ENCODE data around the gene CFAP299.

The CFAP299 gene

DNA sequence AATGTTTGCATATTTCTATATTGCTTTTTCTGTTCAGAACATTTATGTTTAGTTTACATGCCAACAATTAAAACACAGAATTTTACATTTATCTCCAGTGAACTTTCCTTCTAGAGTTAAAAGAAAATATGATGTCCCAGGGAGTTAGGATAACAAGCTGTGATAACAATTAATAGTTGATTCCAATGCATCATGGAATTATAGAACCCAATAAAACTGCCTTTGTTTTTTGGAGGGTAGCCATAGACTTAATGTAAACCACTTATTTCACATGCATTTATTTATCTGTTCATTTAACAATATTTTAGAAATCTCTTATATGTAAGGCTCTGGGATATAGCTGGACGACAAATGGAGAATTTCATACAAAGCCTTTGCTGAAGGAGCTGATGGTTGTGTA lies 180.0 kb downstream of the CFAP299 start:
- DNase-seq (ENCODE audit: low read depth in 2 of 2), result no peak

DNA sequence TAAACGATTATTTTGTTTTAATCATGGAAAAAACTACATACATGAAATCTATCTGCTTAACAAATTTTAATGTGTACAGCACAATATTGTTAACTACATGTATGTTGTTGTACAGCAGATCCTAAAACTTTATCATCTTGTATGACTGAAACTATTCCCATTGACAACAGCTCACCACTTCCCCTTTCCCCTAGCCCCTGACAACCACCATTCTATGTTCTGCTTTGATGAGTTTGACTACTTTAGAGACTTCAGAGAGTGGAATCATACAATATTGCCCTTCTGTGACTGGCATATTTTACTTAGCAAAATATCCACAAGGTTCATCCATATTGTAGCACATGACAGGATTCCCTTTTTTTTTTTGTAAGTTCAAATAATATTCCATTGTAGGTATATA lies 185.9 kb downstream of the CFAP299 start:
- no peak for DNase-seq (ENCODE audit: low read depth in 2 of 2)

DNA sequence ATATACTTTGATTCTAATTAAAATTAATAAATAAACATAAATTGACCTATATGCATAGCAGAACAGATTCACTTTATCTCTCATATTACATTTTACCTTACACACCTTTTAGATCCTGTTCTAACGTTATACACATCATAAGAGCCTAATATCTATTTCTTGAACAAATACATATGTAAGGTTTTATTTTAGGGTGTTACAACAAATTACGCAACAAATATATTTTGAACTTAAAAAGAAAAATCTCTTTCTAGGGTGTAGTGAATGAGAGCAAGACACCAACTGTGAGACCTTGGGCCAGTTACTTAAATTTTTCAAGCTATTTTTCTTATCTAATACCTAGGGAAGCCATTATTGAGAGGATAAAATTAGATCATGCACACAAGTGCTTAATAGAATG lies 191.2 kb downstream of the CFAP299 start:
- no peak for DNase-seq (ENCODE audit: low read depth in 2 of 2)

DNA sequence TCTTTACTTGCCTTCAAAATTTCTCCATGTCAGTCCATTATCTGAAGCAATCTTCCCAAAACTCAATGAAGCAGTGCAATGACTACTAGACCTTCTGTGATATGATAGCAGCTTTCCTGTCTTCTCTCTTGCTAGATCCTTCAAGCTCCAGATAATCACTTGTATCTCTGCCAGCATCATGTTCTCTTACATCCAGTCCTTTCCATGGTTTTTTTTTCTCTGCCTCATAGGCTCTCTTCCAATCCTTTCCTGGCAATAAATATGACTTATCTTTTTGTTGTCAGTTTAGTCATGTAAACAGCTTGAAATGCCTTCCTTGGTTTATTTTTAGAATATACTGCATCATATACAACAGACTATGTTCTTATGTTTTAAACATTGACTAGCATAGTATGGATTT lies 193.5 kb downstream of the CFAP299 start:
- no peak for DNase-seq (ENCODE audit: low read depth in 2 of 2)

GRCh38 chr4:80532674-80533333 lies 197.3 kb downstream of the CFAP299 start:
- DNase-seq (ENCODE audit: low read depth in 2 of 2), result no peak

DNA sequence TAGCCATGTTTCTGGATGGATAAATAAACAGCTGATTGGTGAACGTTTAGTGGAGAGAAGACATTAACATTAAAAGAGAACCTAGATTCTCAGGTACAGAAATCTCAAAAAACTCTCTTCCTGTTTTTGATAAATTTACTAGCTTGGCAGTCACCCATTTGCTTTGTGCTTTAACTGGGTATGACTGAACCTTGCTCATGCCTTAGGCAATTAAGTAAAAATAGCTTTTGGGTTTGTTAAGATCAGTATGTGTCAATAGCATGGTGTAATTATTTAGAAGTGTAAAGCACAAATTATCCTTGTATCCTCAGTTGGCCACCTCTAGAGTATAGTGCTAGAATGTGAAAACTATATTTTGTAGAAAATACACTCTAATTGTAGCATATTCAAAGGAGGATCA lies 200.0 kb downstream of the CFAP299 start:
- DNase-seq (ENCODE audit: low read depth in 2 of 2), result no peak

DNA sequence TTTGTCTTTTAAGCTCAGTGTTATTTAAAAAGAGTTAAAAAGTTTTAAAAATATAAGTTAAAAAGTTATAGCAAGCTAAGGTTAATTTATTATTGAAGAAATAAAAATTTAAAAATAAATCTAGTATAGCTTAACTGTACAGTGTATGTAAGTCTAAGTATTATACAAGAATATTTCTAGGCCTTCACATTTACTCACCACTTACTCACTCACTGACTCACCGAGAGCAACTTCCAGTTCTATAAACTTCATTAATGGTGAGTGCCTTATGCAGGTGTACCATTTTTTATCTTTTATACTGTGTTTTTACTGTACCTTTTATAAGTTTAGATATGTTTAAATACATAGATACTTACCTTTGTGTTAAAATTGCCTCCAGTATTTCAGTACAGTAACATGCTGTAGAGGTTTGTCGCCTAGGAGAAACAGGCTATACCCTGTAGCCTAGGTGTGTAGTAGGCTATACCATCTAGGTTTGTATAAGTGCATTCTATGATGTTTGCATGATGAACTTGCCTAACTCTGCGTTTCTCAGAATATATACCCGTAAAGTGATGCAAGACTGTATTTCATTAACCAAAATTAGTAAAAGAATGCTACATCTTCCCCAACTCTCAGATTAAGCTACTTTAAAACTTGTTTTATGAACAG lies 202.9 kb downstream of the CFAP299 start:
- no peak for DNase-seq (ENCODE audit: low read depth in 2 of 2)

- DNase-seq (ENCODE audit: low read depth in 2 of 2), result no peak
These were observed 203.7 kb downstream of the CFAP299 start for GRCh38 chr4:80539190-80539589.

- no peak for DNase-seq (ENCODE audit: low read depth in 2 of 2)
These were observed 204.8 kb downstream of the CFAP299 start for GRCh38 chr4:80540349-80540748.

- DNase-seq (ENCODE audit: low read depth in 2 of 2), result no peak
These were observed 205.4 kb downstream of the CFAP299 start for GRCh38 chr4:80540785-80541469.

- no peak for DNase-seq (ENCODE audit: low read depth in 2 of 2)
These were observed 207.2 kb downstream of the CFAP299 start for GRCh38 chr4:80542747-80543146.

DNA sequence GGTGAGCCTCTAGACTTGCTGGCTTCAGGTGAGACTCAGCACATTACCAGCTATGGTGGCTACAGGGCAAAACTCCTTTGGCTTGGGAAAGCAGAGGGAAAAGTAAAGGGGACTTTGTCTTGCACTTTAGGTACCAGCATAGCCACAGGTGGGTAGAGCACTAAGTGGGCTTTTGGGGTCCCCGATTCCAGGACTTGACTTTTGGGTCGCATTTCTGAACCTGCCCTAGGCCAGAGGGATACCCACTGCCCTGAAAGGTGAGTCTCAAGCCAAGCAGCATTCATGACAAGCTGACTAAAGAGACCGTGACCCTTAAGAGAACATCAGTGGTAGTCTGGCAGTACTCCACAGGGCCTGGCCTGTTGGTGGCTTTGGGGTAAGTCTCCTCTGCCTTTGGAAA lies 224.8 kb downstream of the CFAP299 start:
- DNase-seq (ENCODE audit: low read depth in 2 of 2), result no peak

GRCh38 chr4:80566203-80566872 lies 230.8 kb downstream of the CFAP299 start:
- DNase-seq (ENCODE audit: low read depth in 2 of 2), result no peak

GRCh38 chr4:80568891-80569290 lies 233.4 kb downstream of the CFAP299 start:
- DNase-seq (ENCODE audit: low read depth in 2 of 2), result no peak

- DNase-seq (ENCODE audit: low read depth in 2 of 2), result no peak
These were observed 241.3 kb downstream of the CFAP299 start for GRCh38 chr4:80576796-80577195.

GRCh38 chr4:80578001-80578400 lies 242.5 kb downstream of the CFAP299 start:
- no peak for DNase-seq (ENCODE audit: low read depth in 2 of 2)

DNA sequence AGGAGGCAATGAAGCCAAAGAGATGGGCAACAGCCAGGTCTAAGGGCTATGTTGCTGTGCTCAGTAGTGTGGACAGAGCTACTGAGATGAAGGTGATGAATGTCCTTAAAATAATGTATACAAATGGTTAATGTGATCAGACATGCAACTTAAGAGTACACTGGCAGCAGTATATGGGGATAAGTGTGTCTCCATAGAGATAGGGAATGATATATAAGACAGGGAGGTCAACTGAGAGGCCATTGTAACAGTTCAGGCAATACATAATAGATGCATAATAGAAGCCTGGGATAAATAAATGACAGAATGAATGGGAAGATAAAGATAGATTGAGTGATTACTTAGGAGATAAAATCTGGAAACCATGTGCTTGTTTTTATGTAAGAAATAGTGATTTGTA lies 250.0 kb downstream of the CFAP299 start:
- no peak for DNase-seq (ENCODE audit: low read depth in 2 of 2)

DNA sequence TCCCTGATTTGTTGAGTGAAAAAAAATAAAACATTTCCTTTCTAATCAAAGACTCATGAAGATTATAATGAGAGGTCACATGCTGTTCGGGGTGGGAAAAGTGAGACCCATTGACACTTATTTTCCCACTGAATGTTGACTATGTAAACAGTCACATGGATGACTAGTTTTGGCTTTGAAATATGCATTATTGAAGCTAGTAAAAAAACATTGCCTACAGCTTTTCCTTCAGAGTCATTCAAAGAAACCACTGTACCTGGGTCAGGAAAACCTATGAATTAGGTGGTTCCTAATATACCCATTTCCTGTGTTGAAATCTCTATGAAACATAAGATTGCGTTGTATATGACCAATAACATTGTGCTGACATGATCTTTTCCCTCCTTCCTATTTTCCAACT lies 251.2 kb downstream of the CFAP299 start:
- DNase-seq (ENCODE audit: low read depth in 2 of 2), result no peak

DNA sequence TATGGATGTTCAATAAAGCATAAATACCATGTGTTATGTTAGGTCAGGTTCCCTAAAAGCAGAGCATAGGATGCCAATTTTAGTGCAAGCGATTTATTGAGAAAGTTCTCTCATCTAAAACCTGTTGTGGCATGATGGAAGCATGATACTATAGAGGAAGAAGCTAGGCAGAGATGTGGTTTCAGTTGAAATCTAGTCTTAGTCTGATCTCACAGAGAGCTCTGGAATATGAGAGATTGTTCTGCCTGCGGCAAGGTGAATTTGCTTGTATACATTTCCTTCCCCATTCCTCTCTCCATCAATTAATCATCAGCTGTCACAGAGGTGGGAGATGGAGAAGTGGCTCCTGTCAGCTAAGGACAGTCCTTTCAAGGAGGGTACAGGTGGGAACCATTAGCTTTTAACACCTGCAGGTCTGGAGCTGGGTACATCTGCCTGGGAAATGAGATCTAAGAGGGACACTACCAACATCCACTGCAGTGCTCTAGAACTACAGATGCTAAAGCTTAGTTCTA lies 252.4 kb downstream of the CFAP299 start:
- no peak for DNase-seq (ENCODE audit: low read depth in 2 of 2)

DNA sequence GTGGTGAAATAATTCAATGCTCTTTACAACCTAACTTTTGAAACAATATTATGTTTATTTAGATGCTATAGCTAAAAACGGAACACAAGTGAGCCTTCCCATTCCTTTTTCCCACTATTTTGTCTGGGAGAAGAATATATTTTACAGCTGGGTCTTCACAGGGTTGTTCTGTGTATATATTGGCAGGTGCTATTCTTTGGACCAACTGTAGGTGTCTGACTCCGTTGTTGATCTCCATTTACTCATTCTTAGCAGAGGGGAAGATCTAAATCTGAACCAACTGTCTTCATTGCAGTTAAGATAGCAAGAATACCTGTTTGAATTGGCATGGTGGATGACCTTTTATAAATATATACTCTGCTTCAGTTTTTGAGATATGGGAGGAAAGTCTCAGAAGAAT lies 257.4 kb downstream of the CFAP299 start:
- no peak for DNase-seq (ENCODE audit: low read depth in 2 of 2)

DNA sequence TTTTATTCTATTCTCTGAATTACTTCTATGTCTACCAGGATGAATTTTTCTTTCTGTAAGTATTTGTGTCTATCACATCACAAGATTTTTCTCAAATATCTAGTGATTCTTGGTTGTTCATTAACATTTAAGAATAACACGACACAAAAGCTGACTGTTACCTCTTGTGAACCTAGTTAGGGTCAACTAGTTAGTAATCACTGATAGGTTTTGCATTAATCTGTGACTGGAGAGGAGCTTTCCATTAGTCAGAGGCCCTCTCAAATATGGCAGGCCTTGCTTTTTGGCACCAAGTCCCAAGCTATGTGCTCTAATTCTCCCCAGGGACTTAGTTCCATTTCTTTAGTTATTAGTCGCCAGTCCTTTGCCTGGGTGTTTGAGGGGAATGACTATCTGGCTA lies 259.2 kb downstream of the CFAP299 start:
- no peak for DNase-seq (ENCODE audit: low read depth in 2 of 2)

DNA sequence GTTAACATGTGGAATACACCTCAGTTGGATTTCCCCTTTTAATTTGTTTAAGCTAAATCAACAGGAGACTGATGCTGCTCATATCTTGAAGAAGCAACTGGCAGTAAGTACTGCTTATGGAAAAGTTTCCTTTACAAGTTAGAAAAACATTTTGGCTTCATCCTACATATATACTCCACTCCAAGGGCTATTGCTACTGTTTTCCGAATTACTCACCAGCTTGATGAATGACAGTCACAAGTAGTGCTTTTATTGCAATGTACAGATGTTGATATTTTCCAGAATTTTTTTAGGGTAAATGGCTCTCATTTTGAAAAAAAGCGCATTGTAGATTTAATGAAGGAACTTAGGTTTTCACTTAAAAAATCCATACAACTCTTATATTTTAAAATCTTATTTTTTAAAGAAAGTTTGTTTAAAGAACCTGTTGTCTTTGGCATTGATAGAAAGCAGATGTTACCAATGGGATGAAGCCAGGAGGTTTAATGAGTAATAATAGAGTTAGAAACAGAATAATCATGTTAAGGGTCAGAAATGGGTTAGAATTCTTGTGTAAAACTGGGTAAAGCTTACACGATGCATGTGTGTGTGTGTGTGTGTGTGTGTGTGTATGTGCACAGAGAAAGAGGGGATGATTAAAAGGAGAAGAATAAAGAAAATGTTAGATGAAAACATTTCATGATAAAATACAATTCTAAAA lies 272.9 kb downstream of the CFAP299 start:
- DNase-seq (ENCODE audit: low read depth in 2 of 2), result no peak

Measured in activated CD4-positive, alpha-beta T cell treated with anti-CD3 and anti-CD28 coated beads for 24 hours (primary cell).